Pancreas (tissue), 10 donors: ENCODE results near the gene IGFN1. TPM values are rescaled to one million over a fixed set of nuclear protein-coding genes. Genes with fewer than 3 reads are reported as not detected.

Experiments
- ATAC-seq, 4 donors: fragments of 200-7000 bp; cut with Tn5 transposase; one replicate each; pipeline versions ENCODE4 v1.8.0 to v1.9.1; 2020; ENCODE audit warnings: mild to moderate bottlenecking in 4 of 4, moderate library complexity in 4 of 4
- DNase-seq, 6 donors: peaks; one replicate each; pipeline ENCODE4 v3.0.0-alpha.2; 2020
- FAIRE-seq: peaks from 2 replicates; lab custom pipeline; 2012; peaks lifted over from hg19 to GRCh38; lab: Jason Lieb, UNC
- H3K27ac ChIP-seq, 4 donors: fragments of 200-600 bp; sonication (generic); 1 replicate in 3 of 4; 2 replicates in 1 of 4; pipeline versions ENCODE4 v1.5.0 to v1.8.0; 2020
- H3K27me3 ChIP-seq, 4 donors: fragments of 200-600 bp; one replicate each; pipeline ENCODE4 v1.8.0; 2021
- H3K36me3 ChIP-seq, 3 donors: fragments of 200-600 bp; sonication (generic) in 1 of 3; one replicate each; pipeline versions ENCODE4 v1.5.0 to v1.8.0; 2020 to 2021
- H3K4me1 ChIP-seq, 3 donors: fragments of 200-600 bp; one replicate each; pipeline ENCODE4 v1.8.0; 2021
- H3K4me3 ChIP-seq, 4 donors: fragments of 200-600 bp; sonication (generic) in 2 of 4; one replicate each; pipeline versions ENCODE4 v1.5.0 to v1.8.0; 2020 to 2021
- H3K9me3 ChIP-seq, 4 donors: fragments of 200-600 bp; one replicate each; pipeline ENCODE4 v1.8.0; 2021
- WGBS, 2 donors: extraction: QIAGEN DNeasy Blood & Tissue Kit; methylation state at CpG; one replicate each; pipeline ENCODE4 v1.1.7; 2013; 5-methylcytosine and 5-hydroxymethylcytosine counted together
- intact Hi-C, 3 donors: fragments of 100-400 bp; cut with DNase I; formaldehyde crosslinking; loops; one replicate each; pipeline versions ENCODE4 v1.11.1 to v1.14.2; 2022
- polyA plus RNA-seq, 2 donors: library from polyadenylated mRNA; stranded (reverse); fragments of 200-250 nt; gene quantifications; one replicate each; pipeline ENCODE4 v1.2.3, GENCODE V29; 2013
- total RNA-seq, 6 donors: library from RNA; stranded (reverse); fragmentation: NEBNext Ultra II Directional in 4 of 6; extraction: Animal tissue kit (Norgen Biotek cat#: 25700) in 4 of 6; gene quantifications; one replicate each; pipeline versions ENCODE4 v1.2.1 to v1.2.4, GENCODE V29; 2021 to 2023
- TF ChIP-seq, protein P1 (sequence below), 4 donors: fragments of 200-600 bp; sonication (generic) in 3 of 4; IDR thresholded peaks; one replicate each; pipeline versions ENCODE4 v1.5.0 to v1.8.0; 2021; ENCODE audit warnings: antibody characterized with exemption in 4 of 4
- donor health status: healthy with polysubstance abuse.
- donor health status: DM: no; HTN: no; CAD: no; lungs with moderate emphysema.
- donor health status: DM: no; HTN: no; CAD: no.
- donor health status: control.
- donor health status: control.
- donor health status: Bipolar disorder and iron deficiency.
- donor health status: DM: yes; HTN: yes; CAD: no.
- donor health status: DM: no; HTN: no; CAD: no.
- donor health status: DM: no; HTN: no; CAD: no.
- donor health status: DM: yes; HTN: yes; CAD: no.

IGFN1 gene
- total and polyA plus RNA-seq, 8 donors = 4.1 to 48.4 (median 14.6) TPM

DNA sequence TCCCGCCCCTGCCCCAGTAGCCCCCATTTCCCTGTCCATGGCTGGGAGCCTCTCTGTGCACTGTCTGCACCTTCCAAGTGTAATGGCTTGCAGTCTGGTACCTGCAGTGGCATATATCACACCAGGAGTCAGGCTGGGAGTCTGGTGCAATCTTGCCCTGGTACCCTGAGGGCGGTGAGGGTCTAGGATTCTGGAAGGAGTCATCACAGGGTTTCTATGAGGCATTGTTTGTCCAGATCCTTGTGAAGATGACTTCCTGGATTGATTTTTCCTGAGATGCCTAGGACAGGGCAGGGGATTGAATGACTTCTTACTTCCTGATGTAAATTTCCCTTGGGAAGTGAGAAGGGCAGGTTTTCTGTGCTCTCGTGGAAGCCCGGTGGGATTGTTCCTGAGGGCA, 86.8 kb downstream of the IGFN1 start:
- intact Hi-C loops = no loop called here
- WGBS, 2 donors = 78 to 79% methylated on average over 4 of the region's 4 CpGs
- Histone ChIP-seq H3K27me3 (no peaks in the 10 kb centered on the region), H3K27ac (no peak overlapping the region), H3K4me1 (no peaks in the 10 kb centered on the region), H3K9me3 (no peaks in the 10 kb centered on the region), H3K4me3 (no peak overlapping the region), H3K36me3 (no peaks in the 10 kb centered on the region)
- no peak for ATAC-seq
- DNase-seq = no peak
- TF ChIP-seq, protein P1, sequence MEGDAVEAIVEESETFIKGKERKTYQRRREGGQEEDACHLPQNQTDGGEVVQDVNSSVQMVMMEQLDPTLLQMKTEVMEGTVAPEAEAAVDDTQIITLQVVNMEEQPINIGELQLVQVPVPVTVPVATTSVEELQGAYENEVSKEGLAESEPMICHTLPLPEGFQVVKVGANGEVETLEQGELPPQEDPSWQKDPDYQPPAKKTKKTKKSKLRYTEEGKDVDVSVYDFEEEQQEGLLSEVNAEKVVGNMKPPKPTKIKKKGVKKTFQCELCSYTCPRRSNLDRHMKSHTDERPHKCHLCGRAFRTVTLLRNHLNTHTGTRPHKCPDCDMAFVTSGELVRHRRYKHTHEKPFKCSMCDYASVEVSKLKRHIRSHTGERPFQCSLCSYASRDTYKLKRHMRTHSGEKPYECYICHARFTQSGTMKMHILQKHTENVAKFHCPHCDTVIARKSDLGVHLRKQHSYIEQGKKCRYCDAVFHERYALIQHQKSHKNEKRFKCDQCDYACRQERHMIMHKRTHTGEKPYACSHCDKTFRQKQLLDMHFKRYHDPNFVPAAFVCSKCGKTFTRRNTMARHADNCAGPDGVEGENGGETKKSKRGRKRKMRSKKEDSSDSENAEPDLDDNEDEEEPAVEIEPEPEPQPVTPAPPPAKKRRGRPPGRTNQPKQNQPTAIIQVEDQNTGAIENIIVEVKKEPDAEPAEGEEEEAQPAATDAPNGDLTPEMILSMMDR (IDR thresholded peaks at IDR 0.05) = no peak
- FAIRE-seq = no peak

Other genes with a start within 250 kb of the IGFN1 start
- 1 to 10 TPM in 2 of 6 donors, under 1 TPM in 4; 0.51 to 2.5 (median 0.93) TPM for gene KIF21B, start 167.1 kb upstream of the IGFN1 start, total RNA-seq
- gene KIF21B, start 167.1 kb upstream of the IGFN1 start, polyA plus RNA-seq = 1 to 10 TPM in 1 of 2 donors, under 1 TPM in 1; 0.84 to 1.0 TPM
- not detected for gene CACNA1S, start 78.4 kb upstream of the IGFN1 start, total RNA-seq
- under 1 TPM in 1 of 2 donors, not detected in 1; under 0.01 TPM for gene CACNA1S, start 78.4 kb upstream of the IGFN1 start, polyA plus RNA-seq
- gene ASCL5, start 63.6 kb upstream of the IGFN1 start, total RNA-seq = 1 to 10 TPM in 5 of 6 donors, under 1 TPM in 1; 0.61 to 1.6 (median 1.4) TPM
- gene ASCL5, start 63.6 kb upstream of the IGFN1 start, polyA plus RNA-seq = under 1 TPM; 0.16 to 0.72 TPM
- 10 to 100 TPM; 21.3 to 42.9 (median 34.9) TPM for gene TMEM9, start 36.4 kb upstream of the IGFN1 start, total RNA-seq
- gene TMEM9, start 36.4 kb upstream of the IGFN1 start, polyA plus RNA-seq = 10 to 100 TPM; 52.2 to 87.7 TPM
- under 1 TPM in 5 of 6 donors, not detected in 1; 0.04 to 0.37 (median 0.06) TPM for gene PKP1, start 92.7 kb downstream of the IGFN1 start, total RNA-seq
- gene PKP1, start 92.7 kb downstream of the IGFN1 start, polyA plus RNA-seq = under 1 TPM; 0.12 to 0.15 TPM
- gene TNNT2, start 186.9 kb downstream of the IGFN1 start, total RNA-seq = 1 to 10 TPM in 2 of 6 donors, under 1 TPM in 4; 0.06 to 3.0 (median 0.70) TPM
- gene TNNT2, start 186.9 kb downstream of the IGFN1 start, polyA plus RNA-seq = 1 to 10 TPM; 2.4 to 7.0 TPM
- 10 to 100 TPM; 28.7 to 62.5 (median 44.3) TPM for gene LAD1, start 208.5 kb downstream of the IGFN1 start, total RNA-seq
- gene LAD1, start 208.5 kb downstream of the IGFN1 start, polyA plus RNA-seq = 10 to 100 TPM; 37.3 to 56.3 TPM
- not detected for gene TNNI1, start 230.9 kb downstream of the IGFN1 start, total RNA-seq
- gene TNNI1, start 230.9 kb downstream of the IGFN1 start, polyA plus RNA-seq = under 1 TPM; 0.04 to 0.63 TPM